ENCODE measurements around the gene MMP1.

Gene MMP1

DNA sequence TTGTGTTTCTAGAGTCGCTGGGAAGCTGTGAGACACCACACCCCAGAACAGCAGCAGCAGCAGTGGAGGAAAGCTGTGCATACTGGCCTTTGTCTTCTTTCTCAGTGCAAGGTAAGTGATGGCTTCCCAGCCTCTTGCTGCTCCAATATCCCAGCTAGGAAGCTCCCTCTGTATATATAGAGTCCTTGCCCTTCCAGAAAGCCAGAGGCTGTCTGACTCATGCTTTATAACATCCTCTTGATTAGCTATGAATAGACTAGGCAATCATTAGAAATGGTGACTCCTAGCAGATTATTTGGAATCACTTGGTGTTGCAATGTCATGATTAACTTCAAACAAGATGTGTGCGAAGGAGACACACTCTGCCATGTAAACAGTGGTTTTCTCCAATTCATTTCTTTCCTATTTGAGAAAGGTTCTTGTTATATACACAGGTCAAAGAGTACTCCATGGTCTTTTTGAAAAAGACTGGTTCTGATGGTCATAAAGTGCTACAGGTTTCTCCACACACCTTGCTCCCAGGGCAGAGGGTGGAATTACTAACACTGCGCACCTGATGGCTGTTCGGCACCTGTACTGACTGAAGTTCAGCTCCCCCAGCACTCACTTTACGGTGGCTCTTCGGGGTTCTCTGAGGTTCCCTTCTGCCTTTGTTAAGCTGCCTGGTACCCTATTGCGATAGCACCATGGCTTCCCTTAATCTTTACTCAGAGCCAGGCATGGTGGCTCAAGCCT, at the start of gene MMP1:
TSS of gene MMP1 (minus strand) at position 149 of the 735 bp plus-strand sequence. CDS start at position 81, 68 bp downstream.
- in situ Hi-C loops (cut with MboI; ENCODE audit: low sequenced_read_pairs): no loop called here

DNA sequence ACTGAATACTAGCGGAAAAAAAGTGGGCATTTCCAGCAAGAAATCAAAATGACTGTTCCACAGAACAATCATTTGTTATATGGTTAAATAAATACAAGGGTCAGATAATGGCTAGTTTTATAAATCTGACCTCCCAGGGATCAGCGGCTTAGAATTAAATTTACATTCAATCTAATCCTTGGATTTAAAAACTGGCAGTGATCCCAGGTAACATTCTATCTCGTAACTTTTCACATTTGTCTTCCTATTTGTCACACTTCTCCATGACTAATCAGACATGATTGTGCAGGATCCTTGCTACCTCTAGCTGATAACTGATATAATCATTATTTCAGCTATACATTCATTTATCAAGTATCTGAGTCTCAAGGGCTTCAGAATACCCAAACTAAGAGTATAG, 48.3 kb upstream of the MMP1 start:
- in situ Hi-C loops (cut with MboI; ENCODE audit: low sequenced_read_pairs): no loop called here

DNA sequence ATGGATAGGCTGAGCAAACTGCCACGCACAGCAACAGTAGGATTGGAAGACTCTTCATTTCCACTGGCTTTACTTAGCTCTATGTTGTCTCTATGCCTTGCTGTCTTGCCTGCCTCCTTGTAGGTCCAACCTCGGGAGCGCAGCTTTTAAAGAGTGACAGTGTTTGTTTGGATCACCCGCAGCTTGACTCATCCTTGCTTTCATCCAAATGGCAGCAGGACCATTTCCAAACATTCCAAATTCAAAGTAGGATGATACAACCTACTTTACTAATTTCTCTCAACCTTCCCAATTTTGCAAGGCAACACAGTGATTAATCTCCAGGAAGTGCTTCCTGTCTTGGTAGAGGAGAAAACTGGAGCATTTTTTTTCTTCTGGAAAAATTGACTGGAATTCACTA, 45.5 kb upstream of the MMP1 start, which contains the start of gene MMP3:
TSS of gene MMP3 (minus strand) at position 121 of the 400 bp plus-strand sequence. CDS start at position 58, 63 bp downstream.
- in situ Hi-C loops (cut with MboI; ENCODE audit: low sequenced_read_pairs): no loop called here

DNA sequence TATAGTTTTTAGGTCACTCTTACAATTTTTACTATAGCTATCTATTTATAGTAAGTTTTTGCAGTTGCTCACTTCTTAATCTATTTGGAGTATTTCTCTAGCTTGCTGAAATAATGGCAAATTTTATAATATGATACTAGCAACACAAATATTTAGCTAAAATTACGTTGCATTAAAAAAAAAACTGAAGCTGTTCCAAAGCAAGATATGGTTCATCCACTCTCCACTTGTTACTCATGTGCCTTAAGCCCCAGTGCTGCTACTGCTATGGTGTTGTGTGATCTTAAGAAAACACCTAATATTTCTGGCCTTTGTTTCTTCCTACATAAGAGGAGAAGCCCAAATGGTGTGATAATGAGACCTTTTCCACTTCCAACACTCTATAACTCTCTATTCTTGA, 45.0 kb upstream of the MMP1 start:
- in situ Hi-C loops (cut with MboI; ENCODE audit: low sequenced_read_pairs): no loop called here

DNA sequence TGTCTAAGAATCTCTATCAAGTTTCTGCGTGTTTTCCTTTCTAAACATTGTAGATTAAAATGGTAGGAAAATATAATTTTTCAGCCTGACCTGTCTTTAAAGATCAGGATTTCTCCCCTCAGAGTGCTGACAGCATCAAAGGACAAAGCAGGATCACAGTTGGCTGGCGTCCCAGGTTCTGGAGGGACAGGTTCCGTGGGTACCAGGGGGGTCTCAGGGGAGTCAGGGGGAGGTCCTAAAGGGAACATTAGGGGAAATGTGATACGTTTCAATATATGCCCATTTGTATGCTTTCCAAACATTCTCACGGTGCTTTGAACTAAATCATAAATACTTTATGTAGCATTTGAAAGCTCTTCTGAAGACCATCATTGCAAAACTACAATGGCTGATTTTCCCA, 42.1 kb upstream of the MMP1 start:
- in situ Hi-C loops (cut with MboI; ENCODE audit: low sequenced_read_pairs): no loop called here

DNA sequence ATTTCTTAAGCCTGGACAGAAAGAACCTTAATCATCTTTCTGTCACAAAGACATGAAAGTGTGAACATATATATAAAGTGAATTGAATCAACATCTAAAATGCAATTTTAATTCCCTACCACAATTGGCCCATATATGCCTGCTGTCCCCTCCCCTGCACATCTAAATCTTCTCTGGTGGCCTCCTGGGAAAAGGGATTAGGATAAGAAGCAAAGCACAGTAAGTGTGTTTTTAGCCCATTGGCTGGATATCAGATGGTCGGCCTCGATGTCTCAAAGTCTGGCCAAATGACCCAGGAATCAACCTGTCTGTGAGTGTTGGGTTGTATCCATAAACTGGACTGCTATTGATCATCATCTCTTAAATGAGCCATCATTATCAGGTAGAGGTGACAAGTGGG, 39.7 kb upstream of the MMP1 start:
- in situ Hi-C loops (cut with MboI; ENCODE audit: low sequenced_read_pairs): no loop called here

DNA sequence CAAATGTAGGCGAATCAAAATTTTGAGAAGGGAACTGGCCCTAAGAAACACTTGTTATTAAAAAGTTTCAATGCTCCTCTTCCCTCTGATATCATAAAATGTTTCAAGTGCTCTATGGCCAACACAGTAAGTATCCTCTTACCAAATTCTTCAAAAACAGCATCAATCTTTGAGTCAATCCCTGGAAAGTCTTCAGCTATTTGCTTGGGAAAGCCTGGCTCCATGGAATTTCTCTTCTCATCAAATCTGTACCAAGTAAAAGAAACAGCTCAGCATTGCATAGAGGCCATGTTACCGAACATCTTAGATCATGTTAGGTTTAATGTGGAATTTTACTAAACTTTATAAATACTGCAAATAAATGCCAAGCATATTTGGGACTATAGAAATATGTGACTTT, 39.2 kb upstream of the MMP1 start:
- in situ Hi-C loops (cut with MboI; ENCODE audit: low sequenced_read_pairs): no loop called here

DNA sequence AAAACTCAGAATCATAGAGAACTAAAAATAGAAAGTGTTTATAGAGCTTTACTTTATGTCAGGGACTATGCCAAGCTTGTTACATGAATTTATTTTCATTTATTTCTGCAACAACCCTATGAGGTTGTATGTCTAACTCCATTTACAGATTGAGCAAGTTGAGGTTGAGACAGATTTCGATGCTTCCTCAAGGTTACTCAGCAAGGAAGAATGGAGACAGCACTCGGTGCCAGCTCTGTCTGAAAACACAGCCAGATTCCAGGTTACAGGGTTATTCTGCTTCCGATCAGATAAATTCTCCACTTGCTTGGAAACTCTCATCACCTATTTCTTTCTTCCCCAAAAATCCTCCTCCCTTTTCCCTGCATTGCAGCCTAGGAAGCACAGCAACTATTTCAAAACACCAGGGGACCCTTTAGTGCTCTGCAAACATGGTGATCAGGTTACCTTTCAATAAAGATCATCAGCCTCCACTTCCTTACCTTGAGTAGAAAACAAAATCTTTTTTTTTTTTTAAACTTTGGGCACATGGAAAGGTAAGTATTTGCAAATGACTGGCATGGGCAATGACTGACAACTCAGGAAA, 38.4 kb upstream of the MMP1 start:
- in situ Hi-C loops (cut with MboI; ENCODE audit: low sequenced_read_pairs): no loop called here

DNA sequence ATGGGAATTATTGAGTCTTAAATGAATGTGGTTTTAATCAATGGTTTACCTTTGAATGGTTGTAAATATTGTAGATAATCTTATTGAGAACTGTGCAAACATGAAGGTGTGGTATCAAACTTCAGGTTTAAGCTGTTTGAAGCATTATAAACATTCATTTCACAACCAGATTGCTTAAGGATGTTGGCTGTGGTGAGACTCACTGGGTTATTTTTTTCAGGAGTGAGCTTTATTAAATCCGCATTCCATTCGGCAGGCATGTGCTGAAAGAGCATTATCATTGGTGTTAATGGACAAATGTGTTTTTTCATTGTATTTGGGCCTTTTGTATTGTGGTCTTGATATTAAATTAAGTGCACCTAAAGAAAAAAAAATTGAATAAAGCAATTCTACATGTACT, 35.8 kb upstream of the MMP1 start:
- in situ Hi-C loops (cut with MboI; ENCODE audit: low sequenced_read_pairs): no loop called here

DNA sequence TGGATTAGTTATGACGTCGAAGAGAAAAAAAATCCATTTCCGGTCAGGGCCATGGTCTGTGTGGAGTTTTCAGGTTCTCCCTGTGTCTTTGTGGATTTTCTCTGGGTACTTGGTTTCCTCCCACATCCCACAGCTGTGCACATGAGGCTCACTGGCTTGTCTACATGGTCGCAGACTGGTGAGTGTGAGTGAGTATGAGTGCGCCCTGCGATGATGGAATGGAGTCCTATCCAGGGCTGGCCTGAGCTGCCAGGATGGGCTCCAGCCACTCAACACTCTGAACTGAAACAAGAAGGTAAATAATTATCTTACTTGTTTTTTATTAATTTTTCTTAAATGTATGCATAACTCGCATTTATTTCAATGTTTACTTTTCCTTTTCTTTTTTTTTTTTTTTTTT, 34.7 kb upstream of the MMP1 start:
- in situ Hi-C loops (cut with MboI; ENCODE audit: low sequenced_read_pairs): no loop called here

DNA sequence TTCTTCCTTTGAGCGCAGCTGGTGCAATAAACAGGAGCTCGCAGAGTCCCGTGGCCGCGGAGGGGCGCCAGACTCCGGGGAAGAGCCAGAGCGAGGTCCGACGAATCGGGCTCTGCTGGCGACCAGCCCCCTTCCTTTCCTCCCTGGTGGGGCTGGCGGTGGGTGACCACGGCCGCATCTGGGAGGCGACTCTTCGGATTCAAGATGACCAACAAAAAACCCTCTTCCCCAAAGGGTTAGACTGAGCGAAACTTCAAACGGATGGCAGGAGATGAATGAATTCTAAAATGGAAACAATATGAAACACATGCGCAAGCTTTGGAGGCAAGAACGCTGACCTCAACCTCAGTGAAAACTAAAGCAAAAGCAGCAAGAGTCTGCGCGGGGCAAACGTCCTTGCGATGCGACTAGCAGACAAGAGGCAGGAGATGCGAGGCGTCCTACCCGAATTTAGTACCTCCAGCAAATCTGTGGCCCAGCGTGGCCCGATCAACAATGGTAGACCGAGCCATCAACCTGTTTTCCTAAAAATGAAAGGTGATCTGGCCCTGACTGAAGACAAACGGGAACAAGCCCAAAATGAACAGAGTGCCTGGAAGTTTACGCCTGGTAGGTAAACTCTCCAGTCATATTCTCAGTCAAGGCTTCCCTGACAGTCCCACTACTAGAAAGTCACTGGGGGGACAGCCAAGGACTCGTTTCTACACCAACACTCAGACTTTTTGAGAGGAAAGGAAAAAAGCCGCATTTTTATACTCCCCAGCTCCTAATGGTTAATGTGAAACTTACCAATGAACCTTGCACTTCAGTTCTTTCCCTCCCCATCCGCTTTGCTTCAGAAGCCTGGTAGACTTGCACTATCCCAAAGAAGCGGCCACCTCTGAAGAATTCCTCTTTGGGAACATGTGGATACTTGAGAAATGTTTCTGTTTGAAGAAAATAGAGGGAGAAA, 33.8 kb upstream of the MMP1 start:
- in situ Hi-C loops (cut with MboI; ENCODE audit: low sequenced_read_pairs): no loop called here

DNA sequence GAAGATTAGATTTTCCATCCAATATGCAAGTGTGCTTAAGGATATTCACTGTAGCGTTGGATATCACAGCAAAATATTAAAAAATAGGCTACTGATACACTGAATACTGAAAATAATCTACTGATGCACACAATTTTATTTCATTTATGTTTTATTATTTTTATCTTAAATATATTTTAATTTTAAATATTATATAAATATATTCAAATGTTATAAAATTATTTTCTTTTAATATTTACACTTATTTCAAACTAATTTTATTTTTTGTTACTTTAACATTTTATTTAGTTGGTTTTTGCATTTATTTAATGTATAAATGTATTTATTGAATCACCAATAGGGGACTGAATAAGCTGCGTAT, 33.1 kb upstream of the MMP1 start:
- in situ Hi-C loops (cut with MboI; ENCODE audit: low sequenced_read_pairs): no loop called here

DNA sequence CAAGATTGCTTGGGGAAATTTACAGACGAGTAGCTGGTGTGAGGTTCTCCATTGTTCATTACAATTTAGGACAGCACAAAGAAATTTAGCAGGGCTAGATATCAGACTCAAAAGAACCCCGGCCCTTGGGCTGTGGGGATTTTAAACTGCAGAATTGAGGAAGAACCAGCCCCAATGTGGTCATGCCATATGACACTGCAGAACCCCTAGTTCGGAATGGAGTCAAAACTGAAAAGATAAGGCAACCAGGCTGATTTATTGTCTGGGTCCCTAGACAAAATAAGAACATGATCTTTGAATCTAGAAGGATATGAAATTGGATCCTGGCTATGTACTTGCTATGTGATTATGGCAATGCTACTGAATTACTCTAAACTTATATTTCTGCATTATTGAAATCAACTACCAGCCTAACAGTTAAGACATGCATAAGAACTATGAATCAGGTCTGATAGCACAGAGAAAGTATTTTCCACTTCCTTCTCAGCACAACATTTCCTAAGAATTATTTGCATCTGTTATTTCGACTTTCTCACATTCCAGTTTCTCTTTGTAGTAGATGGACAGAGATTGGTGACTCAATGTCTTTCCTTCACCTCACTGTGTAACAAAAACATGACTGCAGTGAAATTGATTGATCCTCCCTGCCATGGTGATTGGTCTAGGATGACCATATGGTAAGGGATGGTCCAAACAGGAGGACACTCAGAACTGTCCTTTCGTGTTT, 32.2 kb upstream of the MMP1 start:
- in situ Hi-C loops (cut with MboI; ENCODE audit: low sequenced_read_pairs): no loop called here

DNA sequence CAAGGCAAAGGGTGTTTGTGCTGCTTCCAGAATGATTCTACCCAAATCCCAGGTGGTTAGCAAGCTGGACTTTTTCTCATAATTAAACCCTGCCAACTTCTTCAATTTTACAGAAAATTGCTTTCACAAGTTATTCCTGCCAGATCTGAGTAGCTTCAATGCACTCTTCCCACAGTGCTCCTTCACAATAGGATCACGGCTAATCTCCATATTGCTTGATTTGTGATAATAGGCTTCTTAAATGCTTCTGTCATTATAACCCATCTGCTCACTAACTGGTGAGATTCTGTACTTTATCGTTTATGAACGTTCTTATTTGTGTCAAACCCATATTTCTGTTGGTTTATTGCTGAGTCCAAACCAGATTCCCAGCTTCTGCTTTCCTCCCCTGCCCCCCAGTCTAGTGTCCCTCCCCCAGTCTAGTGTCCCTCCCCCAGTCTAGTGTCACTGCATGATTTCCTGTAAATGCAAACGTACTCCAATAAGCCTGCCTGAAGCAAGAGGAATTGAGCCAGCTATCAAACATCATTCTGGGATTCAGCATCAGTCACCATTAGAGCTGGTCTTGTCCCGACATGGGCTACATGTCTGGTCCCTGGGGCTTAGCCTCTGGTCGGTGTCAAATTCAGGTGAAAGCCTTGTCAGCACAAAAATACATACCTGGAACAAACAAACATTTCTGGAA, 31.5 kb upstream of the MMP1 start:
- in situ Hi-C loops (cut with MboI; ENCODE audit: low sequenced_read_pairs): no loop called here

DNA sequence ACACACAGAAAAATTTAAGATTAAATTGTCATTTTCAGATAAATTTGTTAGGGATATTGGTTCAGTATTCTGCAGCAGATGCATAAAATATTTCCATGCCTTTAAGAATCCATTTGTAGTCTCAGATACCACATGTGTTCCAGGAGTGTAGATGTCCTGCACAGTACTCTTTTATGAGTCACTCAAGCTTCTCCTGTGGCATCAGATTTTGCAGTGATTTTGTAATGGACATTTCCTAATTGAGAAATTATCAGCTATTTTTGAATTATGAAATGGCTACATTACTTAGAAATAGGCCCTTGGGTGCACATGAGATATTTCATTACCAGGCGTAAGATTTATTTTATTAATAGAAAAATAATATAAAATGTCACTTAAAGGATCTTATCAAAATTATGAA, 26.6 kb upstream of the MMP1 start:
- in situ Hi-C loops (cut with MboI; ENCODE audit: low sequenced_read_pairs): no loop called here

DNA sequence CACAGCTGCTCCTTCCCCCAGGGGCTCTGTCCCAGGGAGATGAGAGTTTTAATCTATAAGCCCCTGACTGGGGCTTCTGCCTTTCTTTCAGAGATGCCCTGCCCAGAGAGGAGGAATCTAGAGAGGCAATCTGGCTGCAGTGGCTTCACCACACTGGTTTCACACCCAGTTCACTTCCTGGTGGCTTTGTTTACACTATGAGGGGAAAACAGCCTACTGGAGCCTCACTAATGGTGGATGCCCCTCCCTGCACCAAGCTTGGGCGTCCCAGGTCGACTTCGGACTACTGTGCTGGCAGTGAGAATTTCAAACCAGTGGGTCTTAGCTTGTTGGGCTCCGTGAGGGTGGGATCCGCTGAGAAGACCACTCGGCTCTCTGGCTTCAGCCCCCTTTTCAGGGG, 21.5 kb upstream of the MMP1 start:
- in situ Hi-C loops (cut with MboI; ENCODE audit: low sequenced_read_pairs): no loop called here

DNA sequence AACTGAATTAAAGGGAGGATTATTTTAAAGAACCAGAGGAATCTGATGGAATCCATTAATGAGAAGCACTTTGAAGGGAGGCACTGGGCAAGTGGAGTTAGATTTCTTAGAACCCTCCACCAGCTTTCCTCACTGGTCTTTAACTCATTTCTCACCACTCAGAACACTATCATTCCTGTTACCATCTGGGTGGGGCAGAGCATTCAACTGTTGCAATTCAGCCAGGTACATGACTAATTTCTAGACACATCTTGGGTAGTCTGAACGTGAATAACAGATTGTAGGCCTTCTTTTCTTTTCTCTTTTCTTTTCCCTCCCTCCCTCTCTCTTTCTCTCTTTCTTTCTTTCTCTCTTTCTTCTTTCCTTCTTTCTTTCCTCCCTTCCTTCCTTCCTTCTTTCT, 15.5 kb upstream of the MMP1 start:
- in situ Hi-C loops (cut with MboI; ENCODE audit: low sequenced_read_pairs): no loop called here

DNA sequence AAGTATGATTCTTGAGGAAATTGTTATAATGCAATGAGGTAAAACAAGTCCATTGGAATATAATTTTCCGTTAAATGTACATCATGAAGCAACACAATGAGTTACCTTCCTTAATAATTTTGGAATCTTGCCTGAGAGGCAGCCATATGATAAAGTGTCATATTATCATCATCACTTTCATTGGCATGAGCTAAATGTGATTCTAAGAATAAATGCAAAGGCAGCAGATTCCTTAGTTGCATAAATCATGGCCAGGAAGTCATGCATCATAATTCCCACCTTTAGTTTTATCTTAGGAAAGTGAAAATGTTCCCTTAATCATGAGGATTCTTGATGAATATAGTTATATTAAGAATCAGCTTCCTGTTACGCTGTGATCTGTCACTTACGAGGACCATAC, 14.2 kb upstream of the MMP1 start:
- in situ Hi-C loops (cut with MboI; ENCODE audit: low sequenced_read_pairs): no loop called here

DNA sequence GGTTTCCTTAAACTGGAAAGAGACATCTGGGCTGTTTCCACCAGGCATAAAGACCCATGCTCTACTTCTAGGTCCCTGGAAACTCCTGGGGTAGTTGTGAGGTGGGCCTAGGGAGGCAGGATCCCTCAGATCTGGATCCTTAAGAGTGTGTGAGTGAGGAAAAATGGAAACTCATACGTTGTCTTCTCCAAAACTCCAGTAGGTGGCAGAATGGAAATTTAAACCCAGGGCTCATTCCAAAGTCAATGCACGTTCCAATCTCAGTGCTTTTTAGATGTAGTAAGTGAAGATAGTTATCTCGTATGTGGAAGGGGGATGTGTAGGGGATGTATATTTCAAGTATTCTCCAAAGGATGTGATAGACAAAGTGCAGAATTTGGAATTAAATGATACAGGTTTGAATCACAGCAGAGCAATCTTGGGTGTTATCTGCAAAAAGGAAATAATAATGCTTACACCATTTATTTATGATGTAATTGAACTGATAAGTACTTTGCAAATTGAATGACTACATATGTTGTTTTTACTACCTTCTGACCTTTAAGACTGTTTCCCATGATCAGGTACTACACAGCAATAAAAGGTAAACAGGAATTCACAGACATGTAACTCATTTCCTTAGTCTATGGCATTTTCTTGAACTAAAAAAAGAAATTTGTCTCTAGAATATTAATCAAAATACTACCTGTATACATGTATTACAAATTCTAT, 13.1 kb upstream of the MMP1 start:
- in situ Hi-C loops (cut with MboI; ENCODE audit: low sequenced_read_pairs): no loop called here

DNA sequence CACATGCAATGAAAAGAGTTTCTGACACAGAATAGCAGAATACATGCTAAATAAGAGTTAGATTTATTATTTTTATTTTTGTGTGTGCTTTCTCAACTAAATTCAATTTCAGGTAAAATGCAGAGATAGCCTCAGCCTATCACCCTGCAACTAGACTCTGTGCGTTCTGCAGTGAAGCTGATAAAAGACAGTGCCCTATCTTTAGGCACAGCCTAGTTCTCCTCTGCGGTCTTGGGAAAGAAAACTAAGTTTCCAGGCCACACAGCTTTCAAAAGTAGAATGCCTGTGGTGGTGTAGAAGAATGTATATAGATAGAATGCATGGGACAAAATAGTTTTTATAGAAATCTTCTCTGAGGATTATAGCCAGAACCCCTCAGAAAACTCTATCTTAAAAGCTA, 12.0 kb upstream of the MMP1 start:
- in situ Hi-C loops (cut with MboI; ENCODE audit: low sequenced_read_pairs): no loop called here

Data from HL-60/S4 (cell line).